Trophoblast cell (in vitro differentiated cells and primary cell): Measurements from ENCODE around the gene EPB41L4A.

ENCODE experiments used
- DNase-seq, 2 donors: peaks; one replicate each; pipeline ENCODE4 v3.0.0-alpha.2; 2016
- H2AFZ ChIP-seq: 2 replicates; pipeline ENCODE4 v1.6.1; 2013; ENCODE audit warnings: low read length, moderate library complexity, mild to moderate bottlenecking; ENCODE audit not compliant: insufficient read depth, poor library complexity
- H2AK5ac ChIP-seq: 2 replicates; pipeline ENCODE4 v1.6.1; 2013; ENCODE audit warnings: mild to moderate bottlenecking, low read length
- H2BK120ac ChIP-seq: 2 replicates; pipeline ENCODE4 v1.6.1; 2013; ENCODE audit warnings: low read length, mild to moderate bottlenecking, moderate library complexity; ENCODE audit not compliant: insufficient read depth, poor library complexity
- H2BK12ac ChIP-seq: 2 replicates; pipeline ENCODE4 v1.6.1; 2013; ENCODE audit warnings: mild to moderate bottlenecking, low read length, moderate library complexity
- H2BK5ac ChIP-seq: 2 replicates; pipeline ENCODE4 v1.6.1; 2013; ENCODE audit warnings: low read length, low read depth, moderate library complexity, mild to moderate bottlenecking; ENCODE audit not compliant: poor library complexity
- H3K14ac ChIP-seq: 2 replicates; pipeline ENCODE4 v1.6.1; 2013; ENCODE audit warnings: mild to moderate bottlenecking, low read length
- H3K18ac ChIP-seq: 2 replicates; pipeline ENCODE4 v1.6.1; 2013; ENCODE audit warnings: mild to moderate bottlenecking, low read length
- H3K23ac ChIP-seq: 2 replicates; pipeline ENCODE4 v1.6.1; 2013; ENCODE audit warnings: low read length
- H3K27ac ChIP-seq: 2 replicates; pipeline ENCODE4 v1.5.1; 2013; ENCODE audit warnings: low read depth, mild to moderate bottlenecking, inconsistent platforms, low read length, moderate library complexity
- H3K27me3 ChIP-seq: 2 replicates; pipeline ENCODE4 v1.6.1; 2013; ENCODE audit warnings: inconsistent platforms, mild to moderate bottlenecking, low read length, moderate library complexity; ENCODE audit not compliant: insufficient read depth
- H3K36me3 ChIP-seq, 2 experiments: 1 replicate in 1 of 2; 2 replicates in 1 of 2; pipeline ENCODE4 v1.6.1; 2013; ENCODE audit warnings: low read length in 2 of 2, mild to moderate bottlenecking in 2 of 2, moderate library complexity in 1 of 2; ENCODE audit not compliant: insufficient read depth in 2 of 2, control insufficient read depth in 1 of 2
- H3K4ac ChIP-seq: 2 replicates; pipeline ENCODE4 v1.6.1; 2013; ENCODE audit warnings: low read depth, mild to moderate bottlenecking, low read length, moderate library complexity
- H3K4me1 ChIP-seq, 2 experiments: 1 replicate in 1 of 2; 2 replicates in 1 of 2; pipeline ENCODE4 v1.6.1; 2013; ENCODE audit warnings: low read length in 2 of 2, mild to moderate bottlenecking in 2 of 2, moderate library complexity in 1 of 2; ENCODE audit not compliant: insufficient read depth in 2 of 2, control insufficient read depth in 1 of 2
- H3K4me2 ChIP-seq: 2 replicates; pipeline ENCODE4 v1.6.1; 2013; ENCODE audit warnings: inconsistent platforms, mild to moderate bottlenecking, low read length, moderate library complexity
- H3K4me3 ChIP-seq: 2 replicates; pipeline ENCODE4 v1.5.1; 2013; ENCODE audit warnings: mild to moderate bottlenecking, low read depth, low read length, inconsistent platforms
- H3K79me1 ChIP-seq: one replicate; pipeline ENCODE4 v1.6.1; 2013; ENCODE audit warnings: low read length
- H3K79me2 ChIP-seq: 2 replicates; pipeline ENCODE4 v1.6.1; 2013; ENCODE audit warnings: low read length, mild to moderate bottlenecking; ENCODE audit not compliant: control insufficient read depth, insufficient read depth, poor library complexity
- H3K9ac ChIP-seq: 2 replicates; pipeline ENCODE4 v1.6.1; 2013; ENCODE audit warnings: mild to moderate bottlenecking, low read length
- H3K9me3 ChIP-seq: 2 replicates; pipeline ENCODE4 v1.6.1; 2013; ENCODE audit warnings: low read depth, mild to moderate bottlenecking, control low read depth, inconsistent platforms, low read length; ENCODE audit not compliant: insufficient read depth
- H4K12ac ChIP-seq: 2 replicates; pipeline ENCODE4 v1.6.1; 2013; ENCODE audit warnings: low read depth, mild to moderate bottlenecking, low read length, moderate library complexity
- H4K8ac ChIP-seq: 2 replicates; pipeline ENCODE4 v1.6.1; 2013; ENCODE audit warnings: low read depth, mild to moderate bottlenecking, low read length, moderate library complexity
- H4K91ac ChIP-seq: one replicate; pipeline ENCODE4 v1.6.1; 2013; ENCODE audit warnings: low read depth, mild to moderate bottlenecking, low read length, moderate library complexity
- WGBS: extraction: QIAGEN DNeasy Blood & Tissue Kit; methylation state at CpG from one replicate; pipeline ENCODE4 v1.1.7; 2013; ENCODE audit warnings: missing lambda C conversion rate; ENCODE audit not compliant: insufficient read length, insufficient coverage; ENCODE audit errors: extremely low coverage; 5-methylcytosine and 5-hydroxymethylcytosine counted together

EPB41L4A gene

GRCh38 chr5:112276991-112277390, 142.1 kb downstream of the EPB41L4A start:
- Histone ChIP-seq H4K8ac (no peak overlapping the region), H3K4me1 (no peaks in the 10 kb centered on the region), H2AFZ (no peak overlapping the region), H3K4me3 (no peak overlapping the region), H3K79me2 (no peaks in the 10 kb centered on the region), H3K27me3 (no peaks in the 10 kb centered on the region), H2BK5ac (no peak overlapping the region), H3K9me3 (no peaks in the 10 kb centered on the region), H3K27ac (no peak overlapping the region), H3K18ac (no peak overlapping the region), H4K12ac (no peak overlapping the region), H4K91ac (no peak overlapping the region), H3K14ac (no peak overlapping the region), H3K23ac (no peak overlapping the region), H2AK5ac (no peak overlapping the region), H3K36me3 (no peaks in the 10 kb centered on the region), H3K4me2 (no peak overlapping the region), H2BK12ac (no peak overlapping the region), H3K9ac (no peak overlapping the region), H3K4ac (no peak overlapping the region), H3K79me1 (no peaks in the 10 kb centered on the region), H2BK120ac (no peak overlapping the region)
- WGBS: no CpG with 5 or more reads among the region's 4 CpGs
- no peak for DNase-seq

- no peaks in the 10 kb centered on the region for H3K4me1 ChIP-seq
- no CpG with 5 or more reads among the region's 1 CpG for WGBS
- DNase-seq: no peak
Observed at GRCh38 chr5:112275671-112276070, 143.4 kb downstream of the EPB41L4A start.

GRCh38 chr5:112270299-112271293, 148.5 kb downstream of the EPB41L4A start:
- H3K79me2 ChIP-seq: no peaks in the 10 kb centered on the region
- no peak for DNase-seq
- H3K9me3 ChIP-seq: no peaks in the 10 kb centered on the region
- no peaks in the 10 kb centered on the region for H3K36me3 ChIP-seq
- no peak overlapping the region for H3K4ac ChIP-seq
- no peak overlapping the region for H3K18ac ChIP-seq
- no peak overlapping the region for H2BK12ac ChIP-seq
- H3K23ac ChIP-seq: no peak overlapping the region
- no peak overlapping the region for H3K9ac ChIP-seq
- no peak overlapping the region for H3K4me2 ChIP-seq
- H2BK5ac ChIP-seq: no peak overlapping the region
- peak overlapping the region; percentile 15 for H3K27ac ChIP-seq
- H2BK120ac ChIP-seq: no peak overlapping the region
- H3K79me1 ChIP-seq: no peaks in the 10 kb centered on the region
- H3K4me1 ChIP-seq: peaks cover 0 to 4% of the 10 kb centered on the region in 2 experiments
- H2AK5ac ChIP-seq: no peak overlapping the region
- H3K14ac ChIP-seq: no peak overlapping the region
- H4K8ac ChIP-seq: no peak overlapping the region
- no peak overlapping the region for H3K4me3 ChIP-seq
- WGBS: no CpG with 5 or more reads among the region's 4 CpGs
- no peak overlapping the region for H4K91ac ChIP-seq
- no peak overlapping the region for H4K12ac ChIP-seq
- no peaks in the 10 kb centered on the region for H3K27me3 ChIP-seq
- no peak overlapping the region for H2AFZ ChIP-seq

More at GRCh38 chr5:112275671-112276070, 143.4 kb downstream of the EPB41L4A start:
- Histone ChIP-seq H3K27me3 (no peaks in the 10 kb centered on the region), H2AK5ac (no peak overlapping the region), H2AFZ (no peak overlapping the region), H3K14ac (no peak overlapping the region), H3K9me3 (no peaks in the 10 kb centered on the region), H3K9ac (no peak overlapping the region), H3K4ac (no peak overlapping the region), H3K23ac (no peak overlapping the region), H2BK120ac (no peak overlapping the region), H3K18ac (no peak overlapping the region), H3K79me2 (no peaks in the 10 kb centered on the region), H3K79me1 (no peaks in the 10 kb centered on the region), H3K27ac (no peak overlapping the region), H3K4me2 (no peak overlapping the region), H4K91ac (no peak overlapping the region), H4K8ac (no peak overlapping the region), H4K12ac (no peak overlapping the region), H3K4me3 (no peak overlapping the region), H2BK5ac (no peak overlapping the region), H3K36me3 (no peaks in the 10 kb centered on the region), H2BK12ac (no peak overlapping the region)

- H2AFZ ChIP-seq: no peak overlapping the region
- H3K79me2 ChIP-seq: no peaks in the 10 kb centered on the region
- no peak overlapping the region for H2BK5ac ChIP-seq
- H3K9ac ChIP-seq: no peak overlapping the region
- no peak overlapping the region for H3K27ac ChIP-seq
- H4K91ac ChIP-seq: no peak overlapping the region
- no peak overlapping the region for H3K23ac ChIP-seq
- no peak overlapping the region for H3K4me2 ChIP-seq
- H2BK120ac ChIP-seq: no peak overlapping the region
- H3K18ac ChIP-seq: no peak overlapping the region
- H3K9me3 ChIP-seq: no peaks in the 10 kb centered on the region
- H3K4ac ChIP-seq: no peak overlapping the region
- H2AK5ac ChIP-seq: no peak overlapping the region
- no peak overlapping the region for H3K4me3 ChIP-seq
- H3K36me3 ChIP-seq: no peaks in the 10 kb centered on the region
- no peaks in the 10 kb centered on the region for H3K27me3 ChIP-seq
- peaks cover 0 to 4% of the 10 kb centered on the region in 2 experiments for H3K4me1 ChIP-seq
- DNase-seq: no peak
- no peak overlapping the region for H3K14ac ChIP-seq
- no CpG with 5 or more reads among the region's 4 CpGs for WGBS
- no peak overlapping the region for H2BK12ac ChIP-seq
- no peaks in the 10 kb centered on the region for H3K79me1 ChIP-seq
- no peak overlapping the region for H4K12ac ChIP-seq
- no peak overlapping the region for H4K8ac ChIP-seq
Observed at GRCh38 chr5:112267231-112267630, 151.8 kb downstream of the EPB41L4A start.
